ENCODE data around the gene TAS1R2. TPM values are rescaled to one million over a fixed set of nuclear protein-coding genes. Genes with fewer than 3 reads are reported as not detected.

TAS1R2 gene
- total and polyA plus RNA-seq, 2 of the 4 experiments (the other 2 are of a cell fraction) = not detected

- ChIA-PET CTCF (no interaction called here), POLR2A (ENCODE audit: unreplicated experiment) (no interaction called here)
- Histone ChIP-seq H3K27ac (ENCODE audit: insufficient read depth, low read length) (no peak overlapping the region), H3K27me3 (ENCODE audit: control insufficient read depth, insufficient read depth, low read length) (peaks cover 7% of the 10 kb centered on the region; the same call in 1 of the 2 replicates), H2BK20ac (ENCODE audit: low read depth, low read length) (no peak overlapping the region), H3K18ac (ENCODE audit: low read depth, low read length) (no peak overlapping the region), H4K5ac (ENCODE audit: low read depth, low read length) (no peak overlapping the region), H2BK5ac (ENCODE audit: low read depth, low read length, poor library complexity, severe bottlenecking) (no peak overlapping the region), H3K9ac (ENCODE audit: low read depth, low read length) (no peak overlapping the region), H4K20me1 (ENCODE audit: insufficient read depth, low read length) (no peaks in the 10 kb centered on the region), H3K4me1 (ENCODE audit: control insufficient read depth, insufficient read depth, low read length) (no peaks in the 10 kb centered on the region), H3K36me3 (ENCODE audit: control insufficient read depth, insufficient read depth, low read length) (no peaks in the 10 kb centered on the region), H4K91ac (ENCODE audit: insufficient read depth, low read depth, low read length) (no peak overlapping the region), H3K4me3 (ENCODE audit: insufficient read depth, low read depth, low read length) (no peak overlapping the region), H3K9me1 (ENCODE audit: insufficient read depth, low read length) (no peaks in the 10 kb centered on the region), H3K79me1 (ENCODE audit: low read depth in 1 of 2, low read length in 2 of 2) (no peaks in the 10 kb centered on the region), H2AFZ (replicated peaks; ENCODE audit: low read length, poor library complexity) (no peak overlapping the region), H2AK5ac (ENCODE audit: low read depth, low read length) (no peak overlapping the region), H3K4ac (ENCODE audit: low read depth, low read length) (no peak overlapping the region), H3K9me3 (ENCODE audit: control insufficient read depth, insufficient read depth, low read length) (no peaks in the 10 kb centered on the region), H3K14ac (replicated peaks; ENCODE audit: low read depth, low read length) (no peak overlapping the region), H3K56ac (ENCODE audit: extremely low read depth, insufficient read depth, low read length) (no peak overlapping the region), H4K8ac (ENCODE audit: low read depth in 2 of 2, low read length in 2 of 2) (no peak overlapping the region), H3K23ac (ENCODE audit: low read depth, low read length) (no peak overlapping the region), H2AK9ac (replicated peaks; ENCODE audit: low read depth, low read length, poor library complexity) (no peak overlapping the region), H3K4me2 (ENCODE audit: low read depth, low read length) (no peak overlapping the region), H2BK120ac (ENCODE audit: low read depth, low read length) (no peak overlapping the region), H2BK15ac (ENCODE audit: low read depth, low read length) (no peak overlapping the region)
- intact Hi-C loops (cut with micrococcal nuclease) (no loop called here), dilution Hi-C loops (cut with HindIII; ENCODE audit: low sequenced_read_pairs, unreplicated experiment) (no loop called here), in situ Hi-C loops (cut with MboI; ENCODE audit: low sequenced_read_pairs) (no loop called here)
- no TSS peak for BruUV-seq (replicated peaks)
- no peak for TF ChIP-seq CHD1 (IDR thresholded peaks at IDR 0.05; ENCODE audit: low read depth, low read length)
- no peak for TF ChIP-seq CTCF (conservative IDR thresholded peaks at IDR 0.05; ENCODE audit: low read depth, low read length)
- no peak for TF ChIP-seq POLR2A (IDR thresholded peaks at IDR 0.05; ENCODE audit: low read depth, low read length)
- no peak for TF ChIP-seq RFX5 (IDR thresholded peaks at IDR 0.05; ENCODE audit: low read depth, low read length)
- TF ChIP-seq CEBPB (IDR thresholded peaks at IDR 0.05; ENCODE audit: low read depth, low read length) = no peak
- no peak for TF ChIP-seq NFE2L2 (IDR thresholded peaks at IDR 0.05; ENCODE audit: low read depth, low read length)
- TF ChIP-seq MAZ (IDR thresholded peaks at IDR 0.05; ENCODE audit: borderline replicate concordance, low read depth, low read length) = no peak
- no peak for TF ChIP-seq BHLHE40 (IDR thresholded peaks at IDR 0.05; ENCODE audit: low read depth, low read length)
- TF ChIP-seq MAFK (IDR thresholded peaks at IDR 0.05; ENCODE audit: low read depth, low read length) = no peak
- TF ChIP-seq, protein P1, sequence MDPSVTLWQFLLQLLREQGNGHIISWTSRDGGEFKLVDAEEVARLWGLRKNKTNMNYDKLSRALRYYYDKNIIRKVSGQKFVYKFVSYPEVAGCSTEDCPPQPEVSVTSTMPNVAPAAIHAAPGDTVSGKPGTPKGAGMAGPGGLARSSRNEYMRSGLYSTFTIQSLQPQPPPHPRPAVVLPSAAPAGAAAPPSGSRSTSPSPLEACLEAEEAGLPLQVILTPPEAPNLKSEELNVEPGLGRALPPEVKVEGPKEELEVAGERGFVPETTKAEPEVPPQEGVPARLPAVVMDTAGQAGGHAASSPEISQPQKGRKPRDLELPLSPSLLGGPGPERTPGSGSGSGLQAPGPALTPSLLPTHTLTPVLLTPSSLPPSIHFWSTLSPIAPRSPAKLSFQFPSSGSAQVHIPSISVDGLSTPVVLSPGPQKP (IDR thresholded peaks at IDR 0.05; ENCODE audit: borderline replicate concordance, low read depth, low read length) = no peak
- TF ChIP-seq SMC3 (IDR thresholded peaks at IDR 0.05; ENCODE audit: low read depth, low read length) = no peak
- no peak for TF ChIP-seq FOS (IDR thresholded peaks at IDR 0.05; ENCODE audit: low read depth, low read length)
- TF ChIP-seq RCOR1 (IDR thresholded peaks at IDR 0.05; ENCODE audit: insufficient replicate concordance, low read length) = no peak
- DNase-seq (no peak), ATAC-seq (ENCODE audit: low read depth) (no peak)
- no CpG with 5 or more reads among the region's 11 CpGs for WGBS, 2 experiments (ENCODE audit: extremely low coverage in 2 of 2, insufficient read length in 1 of 2)
These were observed 10.2 kb downstream of the TAS1R2 start for GRCh38 chr1:18849261-18849711.
